Measurements from ENCODE around the gene C10orf120.
A peak's percentile ranks its signal among the peaks of the same experiment; 100 is the strongest.

The C10orf120 gene

GRCh38 chr10:122699796-122700455 lies at the start of gene C10orf120:
Gene C10orf120 (minus strand): TSS chr10:122699846. CDS start chr10:122699790, 56 bp downstream.
- DNase-seq = no peak

- no peak for DNase-seq
These were observed 48.9 kb upstream of the C10orf120 start for GRCh38 chr10:122748496-122748895.

DNA sequence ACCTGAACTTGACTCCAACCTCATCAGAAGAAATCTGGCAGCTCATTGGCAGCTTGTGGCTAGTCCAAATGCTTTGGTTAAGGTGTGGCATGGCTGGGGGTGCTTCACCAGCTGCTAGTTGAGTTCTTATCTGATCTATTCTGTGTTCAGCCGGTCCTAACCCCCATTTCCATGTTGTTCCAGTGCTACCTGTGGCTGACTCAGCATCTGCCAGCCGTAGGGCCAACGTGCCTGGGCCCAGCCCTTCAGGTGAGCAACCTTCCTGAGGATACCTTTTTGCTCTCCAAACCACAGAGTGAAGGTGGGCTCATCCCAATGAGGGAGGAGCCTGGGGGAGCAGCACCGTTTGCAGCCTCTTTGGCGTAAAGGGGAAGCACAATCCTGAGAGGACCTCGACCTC lies 46.8 kb upstream of the C10orf120 start:
- DNase-seq = no peak

- DNase-seq = no peak
These were observed 44.6 kb upstream of the C10orf120 start for GRCh38 chr10:122744257-122744656.

GRCh38 chr10:122740640-122741039 lies 41.0 kb upstream of the C10orf120 start:
- DNase-seq = no peak

GRCh38 chr10:122738031-122738430 lies 38.4 kb upstream of the C10orf120 start:
- no peak for DNase-seq

GRCh38 chr10:122733931-122734665 lies 34.5 kb upstream of the C10orf120 start:
- DNase-seq = no peak

DNA sequence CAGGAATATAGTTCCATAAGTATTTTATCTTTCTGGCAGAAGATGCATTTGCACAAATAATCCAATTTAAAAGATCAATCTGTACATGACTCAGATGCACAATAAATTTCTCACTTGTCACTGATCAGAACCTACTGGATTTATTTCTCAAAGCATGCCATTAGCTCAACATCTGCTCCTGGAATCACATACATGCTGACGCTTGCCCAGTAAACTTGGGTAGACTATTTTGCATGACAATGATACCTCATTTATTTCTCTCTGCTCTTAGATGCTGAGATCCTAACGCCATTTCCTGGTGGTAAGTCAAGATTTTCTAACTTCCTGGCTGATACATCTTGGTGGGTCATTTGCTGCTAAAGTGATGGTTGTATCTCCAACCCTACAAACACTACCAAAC lies 33.8 kb upstream of the C10orf120 start:
- DNase-seq = no peak

- no peak for DNase-seq
These were observed 30.6 kb upstream of the C10orf120 start for GRCh38 chr10:122730238-122730637.

DNA sequence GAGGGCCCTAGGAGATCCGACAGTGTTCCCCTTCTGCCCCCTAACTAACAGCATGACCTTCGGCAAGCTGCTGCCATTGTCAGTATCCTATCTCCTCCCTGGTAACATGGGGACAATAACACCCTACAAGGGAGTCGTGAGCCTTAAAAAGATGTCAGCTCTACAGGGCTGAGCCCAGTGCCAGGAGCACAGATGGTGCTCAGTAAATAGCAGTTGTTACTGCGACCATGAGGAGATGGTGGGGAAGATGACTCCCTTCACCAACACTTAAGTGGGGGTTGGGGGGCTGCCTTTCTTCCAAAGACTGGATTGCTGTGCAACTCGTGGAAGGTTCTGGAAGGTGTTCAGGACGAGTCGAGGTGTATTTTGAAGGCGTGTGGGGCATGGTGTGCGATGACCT lies 29.5 kb upstream of the C10orf120 start:
- no peak for DNase-seq

DNA sequence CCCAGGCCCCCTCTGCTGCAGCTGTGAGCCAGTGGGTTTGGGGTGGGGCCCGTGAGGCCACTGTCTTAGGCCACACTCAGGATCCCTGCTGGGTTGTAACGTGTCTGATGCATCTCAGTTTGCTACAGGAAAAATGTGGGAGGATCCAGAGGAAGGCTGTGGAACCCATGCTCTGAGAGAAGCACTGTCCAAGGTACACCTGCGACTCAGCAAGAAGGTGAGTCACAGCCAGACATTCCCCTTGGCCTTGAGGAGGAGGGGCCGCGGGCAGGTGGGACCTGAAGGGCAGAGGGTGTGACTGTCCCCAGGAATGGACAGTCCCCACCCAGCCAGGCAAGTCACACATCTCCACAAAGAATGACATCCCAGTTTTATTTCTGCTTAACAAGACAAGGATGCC lies 27.8 kb upstream of the C10orf120 start:
- DNase-seq = no peak

GRCh38 chr10:122725768-122726167 lies 26.1 kb upstream of the C10orf120 start:
- no peak for DNase-seq

GRCh38 chr10:122725006-122725405 lies 25.4 kb upstream of the C10orf120 start:
- DNase-seq = no peak

DNA sequence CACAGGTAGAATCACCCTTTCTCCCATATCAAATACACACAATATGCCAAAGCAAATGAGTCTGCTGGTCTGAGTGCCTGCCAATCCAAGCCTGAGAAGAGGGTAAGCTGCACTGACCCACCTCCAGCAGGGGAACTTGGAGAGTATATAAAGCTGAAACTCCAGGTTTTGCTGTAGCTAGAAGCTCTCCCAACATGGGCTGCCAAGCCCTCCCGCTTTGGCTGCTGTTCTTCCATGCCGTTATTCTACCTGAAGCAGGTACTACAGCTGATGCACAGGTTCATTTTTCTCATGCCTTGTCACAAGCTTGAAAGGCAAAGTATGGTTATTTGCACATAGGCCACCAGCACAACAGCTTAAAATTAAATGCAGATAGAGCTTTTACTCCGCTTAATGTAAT lies 21.5 kb upstream of the C10orf120 start:
- DNase-seq = no peak

DNA sequence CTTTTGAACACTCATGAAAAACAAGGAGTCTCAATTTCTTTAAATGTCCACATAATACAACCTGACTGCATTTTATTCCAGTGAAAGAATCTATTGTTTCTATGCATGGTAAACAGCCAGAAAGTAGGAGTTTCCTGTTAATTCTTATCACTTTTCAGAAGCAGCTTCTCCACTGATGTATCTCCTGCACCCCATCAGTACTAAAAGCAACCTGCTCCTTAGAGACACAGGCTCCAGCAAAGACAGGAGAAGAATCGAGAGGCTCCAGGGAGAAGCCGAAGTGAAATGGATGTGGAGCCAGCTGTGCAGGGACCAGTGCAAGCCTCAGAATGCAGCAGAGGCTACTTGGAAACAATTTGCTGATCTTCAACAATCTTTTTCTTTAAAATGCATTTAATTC lies 16.4 kb upstream of the C10orf120 start:
- no peak for DNase-seq

GRCh38 chr10:122715576-122715975 lies 15.9 kb upstream of the C10orf120 start:
- DNase-seq = no peak

DNA sequence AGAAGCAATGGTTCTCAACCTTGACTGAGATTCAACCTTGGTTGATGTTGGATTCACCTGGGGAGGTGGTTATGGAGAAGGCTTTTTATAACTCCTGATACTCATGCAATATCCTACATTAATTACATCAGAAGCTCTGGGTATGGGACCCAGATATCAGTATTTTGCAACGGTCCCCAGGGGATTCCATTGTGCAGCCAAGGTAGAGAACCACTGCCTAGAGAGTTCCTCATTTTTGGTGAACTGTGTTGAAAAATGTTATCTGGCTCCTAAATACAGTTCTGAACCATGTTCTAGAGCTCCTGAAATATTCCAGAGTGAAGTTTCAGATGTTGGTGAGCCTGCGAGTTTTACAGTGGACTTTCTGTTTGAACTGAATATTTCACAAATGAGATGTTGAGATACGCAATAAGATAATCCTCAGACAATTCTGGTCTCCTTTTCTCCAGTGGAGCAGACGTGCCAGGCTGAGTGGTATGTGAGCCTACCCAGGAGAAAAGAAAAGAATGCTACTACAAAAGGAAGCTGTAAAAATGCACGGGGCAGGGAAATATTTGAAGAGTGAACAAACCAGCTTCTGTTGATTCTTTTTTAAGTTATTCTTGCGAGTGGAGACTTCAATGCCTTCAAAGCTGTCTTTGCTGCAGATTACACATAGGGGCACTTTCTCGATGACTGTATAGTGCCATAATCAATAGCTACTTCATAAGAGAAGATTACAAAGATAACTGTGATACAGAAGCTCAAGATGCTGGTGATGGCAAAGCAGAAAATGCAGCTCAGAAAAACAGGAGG lies 13.6 kb upstream of the C10orf120 start:
- no peak for DNase-seq

- DNase-seq = no peak
These were observed 10.9 kb upstream of the C10orf120 start for GRCh38 chr10:122710576-122710975.

GRCh38 chr10:122709971-122710370 lies 10.3 kb upstream of the C10orf120 start:
- no peak for DNase-seq

DNA sequence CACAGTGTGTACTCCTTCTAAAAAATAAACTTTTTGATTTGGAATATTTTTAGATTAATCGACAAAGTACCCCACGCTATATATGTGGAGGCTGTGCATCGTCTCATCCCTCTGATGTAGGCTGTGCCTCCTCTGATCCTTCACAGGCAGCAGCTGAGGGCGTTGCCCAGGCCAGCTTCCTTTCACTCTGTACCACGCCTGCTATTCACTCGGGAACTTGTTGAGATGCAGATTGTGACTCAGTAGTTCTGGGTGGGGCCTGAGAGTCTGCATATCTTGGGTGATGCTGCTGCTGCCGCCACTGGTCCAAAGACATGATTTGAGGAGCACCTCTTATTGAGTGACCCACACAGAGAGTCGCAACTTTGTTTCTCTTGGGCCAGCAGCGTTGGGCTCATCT lies 7.9 kb upstream of the C10orf120 start:
- no peak for DNase-seq

- no peak for DNase-seq
These were observed 7.3 kb upstream of the C10orf120 start for GRCh38 chr10:122706947-122707346.

DNA sequence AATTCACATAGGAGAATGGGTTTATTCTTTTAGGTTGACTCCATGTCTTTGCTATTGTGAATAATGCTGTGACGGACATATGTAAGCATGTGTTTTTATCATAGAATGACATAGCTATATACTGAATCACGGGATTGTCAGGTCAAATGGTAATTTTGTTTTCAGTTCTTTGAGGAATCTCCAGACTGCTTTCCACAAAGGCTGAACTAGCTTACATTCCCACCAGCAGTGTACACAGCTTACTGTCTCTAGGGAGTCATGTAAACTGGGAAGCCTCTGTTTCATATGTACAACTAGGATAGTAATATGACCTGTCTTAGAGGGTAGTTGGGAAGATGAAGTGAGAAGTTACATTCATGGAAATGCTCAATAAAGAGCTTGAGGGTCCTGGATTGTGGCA lies 6.8 kb upstream of the C10orf120 start:
- no peak for DNase-seq

GRCh38 chr10:122703483-122704448 lies 4.1 kb upstream of the C10orf120 start:
- DNase-seq = peak; percentile 28

Measured in kidney glomerular epithelial cell (primary cell).